Caco-2 (cell line): Measurements from ENCODE around the gene NGDN. TPM values are rescaled to one million over a fixed set of nuclear protein-coding genes. Genes with fewer than 3 reads are reported as not detected.

Experiments
- BruUV-seq: library from RNA; stranded (reverse); fragments of 400-500 nt; replicated peaks from 2 replicates; lab custom pipeline; 2021; lab: Mats Ljungman, UMichigan
- CTCF ChIA-PET: fragments of 300-600 bp; sonication (Branson Sonifier 250); formaldehyde crosslinking; loops from one replicate; lab custom pipeline; 2022; ENCODE audit warnings: antibody characterized with exemption; lab: Charles Lee
- POLR2A ChIA-PET: fragments of 300-600 bp; sonication (Branson Sonifier 250); formaldehyde crosslinking; loops from one replicate; lab custom pipeline; 2022; ENCODE audit warnings: antibody characterized with exemption; lab: Charles Lee
- DNase-seq, 2 experiments: peaks; one replicate each; pipeline versions ENCODE4 v3.0.0 to v3.0.0-alpha.2; 2020 to 2022
- H3K27me3 ChIP-seq: replicated peaks from 2 replicates; pipeline ENCODE4 v1.6.0; 2011; ENCODE audit warnings: low read length; ENCODE audit not compliant: control insufficient read depth, insufficient read depth
- H3K36me3 ChIP-seq: 2 replicates; pipeline ENCODE4 v1.5.1; 2011; ENCODE audit warnings: low read length; ENCODE audit not compliant: control insufficient read depth, insufficient read depth
- H3K4me1 ChIP-seq: fragments of 250-450 bp; sonication (Bioruptor Pico); 2 replicates; pipeline ENCODE4 v1.5.1; 2020; ENCODE audit warnings: mild to moderate bottlenecking
- H3K4me3 ChIP-seq: 2 replicates; pipeline ENCODE4 v1.5.1; 2011; ENCODE audit warnings: low read depth, mild to moderate bottlenecking, control low read depth, low read length
- H3K9me3 ChIP-seq: fragments of 250-450 bp; sonication (Bioruptor Pico); 2 replicates; pipeline ENCODE4 v1.5.1; 2020; ENCODE audit warnings: mild to moderate bottlenecking, moderate library complexity
- H3K27ac Mint-ChIP-seq: one replicate; pipeline ENCODE4 v1.8.0; 2022; ENCODE audit warnings: mixed read lengths; ENCODE audit not compliant: unreplicated experiment
- H3K27me3 Mint-ChIP-seq: one replicate; pipeline ENCODE4 v1.8.0; 2022; ENCODE audit warnings: mixed read lengths; ENCODE audit not compliant: insufficient read depth, unreplicated experiment
- H3K36me3 Mint-ChIP-seq: one replicate; pipeline ENCODE4 v1.8.0; 2022; ENCODE audit warnings: mild to moderate bottlenecking, mixed read lengths; ENCODE audit not compliant: insufficient read depth, unreplicated experiment
- H3K4me1 Mint-ChIP-seq: one replicate; pipeline ENCODE4 v1.8.0; 2022; ENCODE audit warnings: low read depth, mixed read lengths; ENCODE audit not compliant: unreplicated experiment
- H3K4me3 Mint-ChIP-seq: one replicate; pipeline ENCODE4 v1.8.0; 2022; ENCODE audit warnings: mild to moderate bottlenecking, moderate library complexity, mixed read lengths; ENCODE audit not compliant: unreplicated experiment
- H3K9me3 Mint-ChIP-seq: one replicate; pipeline ENCODE4 v1.8.0; 2022; ENCODE audit warnings: mixed read lengths; ENCODE audit not compliant: unreplicated experiment
- intact Hi-C: fragments of 100-400 bp; cut with micrococcal nuclease; formaldehyde crosslinking; loops from one replicate; pipeline ENCODE4 v1.10.0; 2022; ENCODE audit not compliant: unreplicated experiment
- total RNA-seq: library from RNA; stranded (reverse); gene quantifications from 2 replicates; pipeline ENCODE4 v1.2.3, GENCODE V29; 2022
- TF ChIP-seq, protein P1 (sequence below), 2 experiments: fragments of 200-600 bp in 1 of 2; IDR thresholded peaks; 1 replicate in 1 of 2; 2 replicates in 1 of 2; pipeline versions ENCODE4 v1.5.1 to v1.8.0; 2011 to 2022; ENCODE audit warnings: antibody characterized with exemption in 1 of 2, control low read depth in 1 of 2, inconsistent platforms in 1 of 2, low read depth in 1 of 2, low read length in 1 of 2, mild to moderate bottlenecking in 1 of 2, moderate library complexity in 1 of 2; ENCODE audit not compliant: insufficient read depth in 1 of 2, severe bottlenecking in 1 of 2, unreplicated experiment in 1 of 2

The NGDN gene
- total RNA-seq, 1 experiment from 2014 or later = 55.0 TPM

- CTCF ChIA-PET = no interaction called here
- intact Hi-C loops = loop anchor here (5.0 kb wide), 2 partner anchors 83 to 143 kb away; partner anchors contain the start of gene PABPN1
- H3K4me3 Mint-ChIP-seq = no peak overlapping the region
- Histone ChIP-seq H3K27me3 (no peaks in the 10 kb centered on the region), H3K36me3 (no peaks in the 10 kb centered on the region), H3K4me3 (no peak overlapping the region), H3K9me3 (no peaks in the 10 kb centered on the region), H3K4me1 (peaks cover 15% of the 10 kb centered on the region)
- no peak overlapping the region for H3K27ac Mint-ChIP-seq
- no peaks in the 10 kb centered on the region for H3K27me3 Mint-ChIP-seq
- H3K36me3 Mint-ChIP-seq = peaks cover 7% of the 10 kb centered on the region
- no peaks in the 10 kb centered on the region for H3K9me3 Mint-ChIP-seq
- no peak for DNase-seq
- H3K4me1 Mint-ChIP-seq = peaks cover 12% of the 10 kb centered on the region
- no TSS peak for BruUV-seq
- TF ChIP-seq, protein P1, sequence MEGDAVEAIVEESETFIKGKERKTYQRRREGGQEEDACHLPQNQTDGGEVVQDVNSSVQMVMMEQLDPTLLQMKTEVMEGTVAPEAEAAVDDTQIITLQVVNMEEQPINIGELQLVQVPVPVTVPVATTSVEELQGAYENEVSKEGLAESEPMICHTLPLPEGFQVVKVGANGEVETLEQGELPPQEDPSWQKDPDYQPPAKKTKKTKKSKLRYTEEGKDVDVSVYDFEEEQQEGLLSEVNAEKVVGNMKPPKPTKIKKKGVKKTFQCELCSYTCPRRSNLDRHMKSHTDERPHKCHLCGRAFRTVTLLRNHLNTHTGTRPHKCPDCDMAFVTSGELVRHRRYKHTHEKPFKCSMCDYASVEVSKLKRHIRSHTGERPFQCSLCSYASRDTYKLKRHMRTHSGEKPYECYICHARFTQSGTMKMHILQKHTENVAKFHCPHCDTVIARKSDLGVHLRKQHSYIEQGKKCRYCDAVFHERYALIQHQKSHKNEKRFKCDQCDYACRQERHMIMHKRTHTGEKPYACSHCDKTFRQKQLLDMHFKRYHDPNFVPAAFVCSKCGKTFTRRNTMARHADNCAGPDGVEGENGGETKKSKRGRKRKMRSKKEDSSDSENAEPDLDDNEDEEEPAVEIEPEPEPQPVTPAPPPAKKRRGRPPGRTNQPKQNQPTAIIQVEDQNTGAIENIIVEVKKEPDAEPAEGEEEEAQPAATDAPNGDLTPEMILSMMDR (IDR thresholded peaks at IDR 0.05; ENCODE audit: insufficient read depth in 1 of 2, low read depth in 1 of 2, low read length in 1 of 2, severe bottlenecking in 1 of 2, unreplicated experiment in 1 of 2) = no peak
- POLR2A ChIA-PET = interaction anchor here (0.6 kb wide), 1 partner anchor 113 kb away, joined by 8 read pairs; no protein-coding TSS in a partner anchor
Observed at GRCh38 chr14:23465261-23465660, 4.2 kb upstream of the NGDN start.

- TF ChIP-seq, protein P1 (IDR thresholded peaks at IDR 0.05; ENCODE audit: insufficient read depth in 1 of 2, low read depth in 1 of 2, low read length in 1 of 2, severe bottlenecking in 1 of 2, unreplicated experiment in 1 of 2) = no peak
- H3K36me3 ChIP-seq = no peaks in the 10 kb centered on the region
- no peaks in the 10 kb centered on the region for H3K27me3 ChIP-seq
- Mint-ChIP-seq H3K36me3 (peaks cover 34% of the 10 kb centered on the region), H3K27me3 (no peaks in the 10 kb centered on the region), H3K4me3 (no peak overlapping the region), H3K9me3 (no peaks in the 10 kb centered on the region), H3K4me1 (peaks cover 12% of the 10 kb centered on the region), H3K27ac (no peak overlapping the region)
- ChIA-PET CTCF (no interaction called here), POLR2A (interaction anchor here (1.5 kb wide), 1 partner anchor 147 kb away, joined by 5 read pairs; the partner anchor contains the start of gene PABPN1)
- peaks cover 15% of the 10 kb centered on the region for H3K4me1 ChIP-seq
- peak overlapping the region; percentile 31 for H3K4me3 ChIP-seq
- DNase-seq = no peak
- BruUV-seq = no TSS peak
- intact Hi-C loops = loop anchor here (5.0 kb wide), 2 partner anchors 86 to 146 kb away; partner anchors contain the start of gene PABPN1
- no peaks in the 10 kb centered on the region for H3K9me3 ChIP-seq
Observed at GRCh38 chr14:23468704-23469126, 788 bp upstream of the NGDN start.

- POLR2A ChIA-PET = interaction anchor here (1.0 to 1.5 kb wide), 2 partner anchors 9 to 148 kb away, joined by 3 to 5 read pairs; partner anchors contain the start of gene PABPN1
- Histone ChIP-seq H3K27me3 (no peaks in the 10 kb centered on the region), H3K4me1 (peaks cover 15% of the 10 kb centered on the region), H3K36me3 (no peaks in the 10 kb centered on the region), H3K4me3 (peak overlapping the region; percentile 87), H3K9me3 (no peaks in the 10 kb centered on the region)
- H3K27me3 Mint-ChIP-seq = no peaks in the 10 kb centered on the region
- no peak for DNase-seq
- no peaks in the 10 kb centered on the region for H3K9me3 Mint-ChIP-seq
- H3K4me3 Mint-ChIP-seq = no peak overlapping the region
- BruUV-seq = TSS peak; percentile 81
- intact Hi-C loops = loop anchor here (5.0 kb wide), 2 partner anchors 88 to 148 kb away; partner anchors contain the start of gene PABPN1
- peaks cover 12% of the 10 kb centered on the region for H3K4me1 Mint-ChIP-seq
- H3K27ac Mint-ChIP-seq = no peak overlapping the region
- CTCF ChIA-PET = interaction anchor here (0.6 kb wide), 1 partner anchor 23 kb away, joined by 3 read pairs; no protein-coding TSS in a partner anchor
- TF ChIP-seq, protein P1 (IDR thresholded peaks at IDR 0.05; ENCODE audit: insufficient read depth in 1 of 2, low read depth in 1 of 2, low read length in 1 of 2, severe bottlenecking in 1 of 2, unreplicated experiment in 1 of 2) = no peak
- H3K36me3 Mint-ChIP-seq = peaks cover 46% of the 10 kb centered on the region
Observed at GRCh38 chr14:23469906-23470403, 452 bp downstream of the NGDN start.
